ENCODE data around the gene LAMTOR5. TPM values are rescaled to one million over a fixed set of nuclear protein-coding genes. Genes with fewer than 3 reads are reported as not detected.

The LAMTOR5 gene
- total RNA-seq, 2 donors from 2014 or later = 104 to 132 TPM

DNA sequence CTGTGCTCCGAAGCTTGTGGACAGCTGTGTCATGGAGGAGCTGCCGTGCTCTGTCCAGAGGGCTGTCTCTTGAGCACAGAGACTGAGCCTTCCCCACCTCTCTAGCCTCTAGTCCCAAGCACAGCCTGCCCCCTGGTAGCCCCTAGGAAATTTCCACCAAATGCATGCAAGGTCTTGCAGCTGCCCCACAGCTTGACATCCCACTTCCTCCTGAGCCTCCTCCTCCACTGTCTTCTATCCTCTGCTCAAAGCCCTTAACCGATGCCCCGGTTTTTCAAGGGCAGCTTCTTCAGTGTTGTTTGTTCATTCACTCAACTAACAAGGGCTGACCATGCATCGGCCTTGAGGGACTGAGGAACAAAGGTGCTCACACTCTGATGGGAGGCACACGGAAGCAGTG, 22.9 kb upstream of the LAMTOR5 start:
- no peaks in the 10 kb centered on the region for H3K36me3 ChIP-seq (ENCODE audit: control insufficient read depth, insufficient read depth, low read length)
- no peaks in the 10 kb centered on the region for H3K27me3 Mint-ChIP-seq (ENCODE audit: insufficient read depth)
- H3K27ac ChIP-seq (ENCODE audit: low read depth, low read length) = no peak overlapping the region
- no peak overlapping the region for H3K4me3 Mint-ChIP-seq
- H3K9me3 Mint-ChIP-seq = no peaks in the 10 kb centered on the region
- no peaks in the 10 kb centered on the region for H3K9me3 ChIP-seq (ENCODE audit: control insufficient read depth, low read length)
- 88 to 96% methylated on average over 4 to 6 of the region's 6 CpGs for WGBS, 2 experiments (ENCODE audit: insufficient coverage in 1 of 2, insufficient read length in 1 of 2)
- no peaks in the 10 kb centered on the region for H3K36me3 Mint-ChIP-seq (ENCODE audit: low read depth)
- no peak overlapping the region for H3K4me3 ChIP-seq (ENCODE audit: low read length)
- no peak overlapping the region for H3K9ac ChIP-seq (ENCODE audit: extremely low read depth, low read length, poor library complexity, severe bottlenecking)
- no peaks in the 10 kb centered on the region for H3K27me3 ChIP-seq (ENCODE audit: control insufficient read depth, insufficient read depth, low read length, poor library complexity, severe bottlenecking)
- TF ChIP-seq, protein P1, sequence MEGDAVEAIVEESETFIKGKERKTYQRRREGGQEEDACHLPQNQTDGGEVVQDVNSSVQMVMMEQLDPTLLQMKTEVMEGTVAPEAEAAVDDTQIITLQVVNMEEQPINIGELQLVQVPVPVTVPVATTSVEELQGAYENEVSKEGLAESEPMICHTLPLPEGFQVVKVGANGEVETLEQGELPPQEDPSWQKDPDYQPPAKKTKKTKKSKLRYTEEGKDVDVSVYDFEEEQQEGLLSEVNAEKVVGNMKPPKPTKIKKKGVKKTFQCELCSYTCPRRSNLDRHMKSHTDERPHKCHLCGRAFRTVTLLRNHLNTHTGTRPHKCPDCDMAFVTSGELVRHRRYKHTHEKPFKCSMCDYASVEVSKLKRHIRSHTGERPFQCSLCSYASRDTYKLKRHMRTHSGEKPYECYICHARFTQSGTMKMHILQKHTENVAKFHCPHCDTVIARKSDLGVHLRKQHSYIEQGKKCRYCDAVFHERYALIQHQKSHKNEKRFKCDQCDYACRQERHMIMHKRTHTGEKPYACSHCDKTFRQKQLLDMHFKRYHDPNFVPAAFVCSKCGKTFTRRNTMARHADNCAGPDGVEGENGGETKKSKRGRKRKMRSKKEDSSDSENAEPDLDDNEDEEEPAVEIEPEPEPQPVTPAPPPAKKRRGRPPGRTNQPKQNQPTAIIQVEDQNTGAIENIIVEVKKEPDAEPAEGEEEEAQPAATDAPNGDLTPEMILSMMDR (conservative IDR thresholded peaks at IDR 0.05) = no peak
- H3K4me1 ChIP-seq (ENCODE audit: control insufficient read depth, insufficient read depth, low read length) = peaks cover 4% of the 10 kb centered on the region
- H3K27ac Mint-ChIP-seq = peak overlapping the region; percentile 1
- peaks cover 23% of the 10 kb centered on the region for H3K4me1 Mint-ChIP-seq
- no peak for DNase-seq

DNA sequence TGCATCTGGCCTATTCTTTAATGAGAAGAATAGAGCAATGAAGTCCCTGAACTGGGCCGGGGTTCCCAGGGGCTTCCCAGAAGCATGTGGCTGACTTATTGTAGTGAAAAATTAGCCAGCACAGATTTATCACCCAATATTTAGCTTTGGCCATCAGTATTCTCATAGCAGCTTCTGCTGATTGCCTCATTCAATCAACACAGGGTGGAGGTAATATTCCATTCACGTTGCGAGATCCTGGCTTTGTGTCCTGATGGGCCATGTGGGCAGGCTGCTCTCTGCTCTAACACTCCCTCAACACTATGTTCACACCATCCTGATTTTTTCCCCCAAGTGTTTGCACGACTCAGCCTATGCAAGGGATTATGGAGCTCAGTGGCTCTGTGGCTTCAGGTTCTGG, 21.5 kb upstream of the LAMTOR5 start:
- Histone ChIP-seq H3K4me1 (ENCODE audit: control insufficient read depth, insufficient read depth, low read length) (peaks cover under 1% of the 10 kb centered on the region), H3K9ac (ENCODE audit: extremely low read depth, low read length, poor library complexity, severe bottlenecking) (no peak overlapping the region), H3K27ac (ENCODE audit: low read depth, low read length) (no peak overlapping the region), H3K27me3 (ENCODE audit: control insufficient read depth, insufficient read depth, low read length, poor library complexity, severe bottlenecking) (no peaks in the 10 kb centered on the region), H3K9me3 (ENCODE audit: control insufficient read depth, low read length) (no peaks in the 10 kb centered on the region), H3K4me3 (ENCODE audit: low read length) (no peak overlapping the region), H3K36me3 (ENCODE audit: control insufficient read depth, insufficient read depth, low read length) (no peaks in the 10 kb centered on the region)
- Mint-ChIP-seq H3K36me3 (ENCODE audit: low read depth) (no peaks in the 10 kb centered on the region), H3K27me3 (ENCODE audit: insufficient read depth) (no peaks in the 10 kb centered on the region), H3K4me1 (peaks cover 19% of the 10 kb centered on the region), H3K4me3 (no peak overlapping the region), H3K9me3 (no peaks in the 10 kb centered on the region), H3K27ac (no peak overlapping the region)
- WGBS, 2 experiments (ENCODE audit: insufficient coverage in 1 of 2, insufficient read length in 1 of 2) = 87 to 100% methylated on average over 3 to 4 of the region's 4 CpGs
- DNase-seq = no peak
- TF ChIP-seq, protein P1 (conservative IDR thresholded peaks at IDR 0.05) = no peak

DNA sequence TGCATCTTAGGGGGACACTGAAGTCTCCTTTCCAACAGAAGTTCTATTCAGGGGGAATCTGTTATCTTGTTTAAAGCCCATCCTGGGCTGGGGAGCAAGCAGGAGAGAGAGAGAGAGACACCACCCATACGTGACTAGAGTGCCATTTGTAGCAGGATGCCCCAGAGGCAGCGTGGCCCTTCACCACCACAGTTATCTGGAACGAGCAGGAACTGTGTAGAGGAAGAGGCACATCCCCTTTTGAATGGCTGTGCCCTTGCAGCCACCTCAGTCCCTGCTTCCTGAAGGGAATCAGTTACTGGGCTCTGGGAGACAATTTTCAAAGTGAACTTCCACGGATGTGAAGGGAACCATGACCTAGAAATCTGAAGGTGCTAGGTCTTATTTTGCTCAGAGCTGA, 19.4 kb upstream of the LAMTOR5 start:
- peaks cover 7% of the 10 kb centered on the region for H3K4me1 Mint-ChIP-seq
- no peaks in the 10 kb centered on the region for H3K9me3 Mint-ChIP-seq
- no peak for DNase-seq
- Histone ChIP-seq H3K36me3 (ENCODE audit: control insufficient read depth, insufficient read depth, low read length) (no peaks in the 10 kb centered on the region), H3K27ac (ENCODE audit: low read depth, low read length) (no peak overlapping the region), H3K4me1 (ENCODE audit: control insufficient read depth, insufficient read depth, low read length) (no peaks in the 10 kb centered on the region), H3K9ac (ENCODE audit: extremely low read depth, low read length, poor library complexity, severe bottlenecking) (no peak overlapping the region), H3K4me3 (ENCODE audit: low read length) (no peak overlapping the region), H3K9me3 (ENCODE audit: control insufficient read depth, low read length) (no peaks in the 10 kb centered on the region), H3K27me3 (ENCODE audit: control insufficient read depth, insufficient read depth, low read length, poor library complexity, severe bottlenecking) (no peaks in the 10 kb centered on the region)
- H3K27me3 Mint-ChIP-seq (ENCODE audit: insufficient read depth) = no peaks in the 10 kb centered on the region
- H3K27ac Mint-ChIP-seq = no peak overlapping the region
- WGBS, 2 experiments (ENCODE audit: insufficient coverage in 1 of 2, insufficient read length in 1 of 2) = 77 to 89% methylated on average over 3 to 4 of the region's 4 CpGs
- H3K36me3 Mint-ChIP-seq (ENCODE audit: low read depth) = no peaks in the 10 kb centered on the region
- TF ChIP-seq, protein P1 (conservative IDR thresholded peaks at IDR 0.05) = no peak
- H3K4me3 Mint-ChIP-seq = no peak overlapping the region

Data from endodermal cell (in vitro differentiated cells).